ENCODE results near the gene CD3G.

Gene CD3G

DNA sequence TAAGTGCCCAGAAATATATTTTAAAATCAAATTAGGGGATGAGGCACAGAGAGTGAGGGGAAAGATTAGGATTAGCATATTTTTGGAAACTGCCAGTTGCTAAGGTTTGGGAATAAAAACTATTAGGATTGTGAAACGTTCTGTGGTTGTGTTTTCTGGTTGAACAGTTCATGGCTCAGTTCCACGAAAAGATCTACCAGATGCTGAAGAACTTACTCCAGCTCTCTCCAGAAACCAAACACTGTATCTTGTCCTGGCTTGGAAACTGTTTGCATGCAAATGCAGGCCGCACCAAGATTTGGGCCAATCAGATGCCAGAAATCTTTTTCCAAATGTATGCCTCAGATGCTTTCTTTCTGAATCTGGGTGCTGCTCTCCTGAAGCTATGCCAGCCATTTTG is 30.6 kb downstream of the CD3G start:
- no peak for DNase-seq (ENCODE audit: insufficient read length, low spot score)
- TF ChIP-seq, protein P1, sequence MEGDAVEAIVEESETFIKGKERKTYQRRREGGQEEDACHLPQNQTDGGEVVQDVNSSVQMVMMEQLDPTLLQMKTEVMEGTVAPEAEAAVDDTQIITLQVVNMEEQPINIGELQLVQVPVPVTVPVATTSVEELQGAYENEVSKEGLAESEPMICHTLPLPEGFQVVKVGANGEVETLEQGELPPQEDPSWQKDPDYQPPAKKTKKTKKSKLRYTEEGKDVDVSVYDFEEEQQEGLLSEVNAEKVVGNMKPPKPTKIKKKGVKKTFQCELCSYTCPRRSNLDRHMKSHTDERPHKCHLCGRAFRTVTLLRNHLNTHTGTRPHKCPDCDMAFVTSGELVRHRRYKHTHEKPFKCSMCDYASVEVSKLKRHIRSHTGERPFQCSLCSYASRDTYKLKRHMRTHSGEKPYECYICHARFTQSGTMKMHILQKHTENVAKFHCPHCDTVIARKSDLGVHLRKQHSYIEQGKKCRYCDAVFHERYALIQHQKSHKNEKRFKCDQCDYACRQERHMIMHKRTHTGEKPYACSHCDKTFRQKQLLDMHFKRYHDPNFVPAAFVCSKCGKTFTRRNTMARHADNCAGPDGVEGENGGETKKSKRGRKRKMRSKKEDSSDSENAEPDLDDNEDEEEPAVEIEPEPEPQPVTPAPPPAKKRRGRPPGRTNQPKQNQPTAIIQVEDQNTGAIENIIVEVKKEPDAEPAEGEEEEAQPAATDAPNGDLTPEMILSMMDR (IDR thresholded peaks at IDR 0.05; ENCODE audit: insufficient read depth, missing control alignments): no peak
- FAIRE-seq: no peak

DNA sequence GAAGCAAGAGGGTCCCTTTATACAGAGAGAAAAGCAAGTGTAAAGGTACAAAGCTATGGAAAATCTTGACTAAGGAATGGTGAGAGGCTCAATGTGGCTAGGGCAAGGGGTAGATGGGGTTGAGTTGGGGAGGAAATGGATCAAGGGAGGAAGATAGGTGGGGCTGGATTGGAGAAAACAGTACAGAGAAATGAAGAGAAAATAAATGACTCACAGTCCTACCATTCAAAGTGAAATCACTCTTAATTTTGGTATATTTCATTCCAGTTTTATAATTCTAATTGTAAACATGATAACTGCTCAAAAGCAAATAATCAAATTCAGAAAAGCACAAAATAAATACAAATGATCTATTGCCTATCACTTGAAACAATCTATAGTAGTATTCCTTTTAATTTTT is 31.8 kb downstream of the CD3G start:
- TF ChIP-seq, protein P1 (IDR thresholded peaks at IDR 0.05; ENCODE audit: insufficient read depth, missing control alignments): no peak

DNA sequence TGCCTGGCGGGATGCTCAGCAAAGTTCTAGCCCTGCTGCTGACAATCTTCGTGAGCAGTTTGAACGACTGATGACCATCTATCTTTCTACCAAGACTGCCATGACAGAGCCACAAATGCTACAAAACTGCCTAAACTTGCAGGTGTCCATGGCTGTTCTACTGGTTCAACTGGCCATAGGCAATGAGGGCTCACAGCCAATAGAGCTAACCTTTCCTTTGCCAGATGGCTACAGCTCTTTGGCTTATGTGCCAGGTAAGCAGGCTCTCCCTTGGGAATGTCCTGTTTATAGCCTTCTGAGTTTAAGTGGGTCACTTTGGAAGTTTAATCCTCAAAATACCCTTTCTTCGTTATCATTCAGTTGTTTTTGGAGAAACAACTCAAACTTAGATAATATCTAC is 35.4 kb downstream of the CD3G start:
- TF ChIP-seq, protein P1 (IDR thresholded peaks at IDR 0.05; ENCODE audit: insufficient read depth, missing control alignments): no peak
- no peak for DNase-seq (ENCODE audit: insufficient read length, low spot score)
- FAIRE-seq: no peak

More for the DNA sequence above, 31.8 kb downstream of the CD3G start:
- DNase-seq (ENCODE audit: insufficient read length, low spot score) (no peak), FAIRE-seq (no peak)

DNA sequence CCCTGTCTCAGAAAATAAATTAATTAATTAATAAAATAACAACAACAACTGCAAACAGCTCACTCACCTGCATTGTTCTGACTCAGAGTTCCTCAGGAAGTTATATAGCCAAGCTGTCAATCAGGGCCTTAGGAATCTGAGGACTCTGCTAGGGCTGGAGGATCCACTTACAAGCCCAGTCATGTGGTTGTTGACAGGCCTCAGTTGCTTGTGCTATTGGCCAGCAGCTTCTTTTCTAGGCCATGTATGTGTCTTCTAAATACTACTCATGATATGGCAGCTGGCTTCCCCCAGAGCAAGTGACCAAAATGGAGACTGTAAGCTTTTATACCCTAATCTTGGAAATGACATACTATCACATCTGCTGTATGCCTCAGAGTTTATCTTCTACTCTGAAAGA is 36.4 kb downstream of the CD3G start:
- no peak for DNase-seq (ENCODE audit: insufficient read length, low spot score)
- TF ChIP-seq, protein P1 (IDR thresholded peaks at IDR 0.05; ENCODE audit: insufficient read depth, missing control alignments): no peak

DNA sequence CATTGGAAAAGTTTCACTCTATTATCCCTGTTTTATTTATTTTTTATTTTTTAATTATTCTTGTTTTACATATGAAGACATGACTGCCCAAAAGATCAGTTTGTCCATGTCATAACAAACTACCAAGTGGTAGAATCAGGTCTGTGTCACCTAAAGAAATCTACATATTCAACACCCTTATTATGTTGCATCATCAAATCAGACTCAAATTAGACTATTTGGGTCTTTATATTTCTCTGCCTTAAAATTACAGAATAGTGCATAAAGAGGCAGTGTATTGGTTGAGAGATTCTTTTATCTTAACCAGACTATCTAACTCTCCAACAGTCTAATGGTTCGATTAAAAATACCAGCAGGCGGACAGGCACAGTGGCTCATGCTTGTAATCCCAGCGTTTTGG is 38.8 kb downstream of the CD3G start:
- FAIRE-seq: no peak
- TF ChIP-seq, protein P1 (IDR thresholded peaks at IDR 0.05; ENCODE audit: insufficient read depth, missing control alignments): no peak
- DNase-seq (ENCODE audit: insufficient read length, low spot score): no peak

More for the DNA sequence above, 36.4 kb downstream of the CD3G start:
- no peak for FAIRE-seq

DNA sequence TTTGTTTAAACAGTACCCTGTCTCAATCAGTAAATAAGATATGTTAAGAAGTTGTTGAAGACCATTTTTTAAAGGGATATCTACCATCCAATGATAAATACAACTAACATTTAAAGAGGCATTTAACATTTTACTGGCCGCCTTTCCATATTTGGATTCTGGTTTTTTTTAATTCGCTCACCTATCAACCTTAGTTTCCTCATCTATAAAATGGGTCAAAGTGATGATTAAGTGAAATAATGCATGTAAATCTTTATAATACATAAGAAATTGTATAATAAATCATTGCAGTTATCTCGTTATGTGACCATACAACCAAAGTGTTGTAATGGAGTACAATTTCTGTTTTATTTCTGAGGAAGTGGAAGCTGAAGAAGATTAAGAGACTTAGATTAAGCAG is 39.5 kb downstream of the CD3G start:
- FAIRE-seq (no peak), DNase-seq (ENCODE audit: insufficient read length, low spot score) (no peak)
- TF ChIP-seq, protein P1 (IDR thresholded peaks at IDR 0.05; ENCODE audit: insufficient read depth, missing control alignments): no peak

DNA sequence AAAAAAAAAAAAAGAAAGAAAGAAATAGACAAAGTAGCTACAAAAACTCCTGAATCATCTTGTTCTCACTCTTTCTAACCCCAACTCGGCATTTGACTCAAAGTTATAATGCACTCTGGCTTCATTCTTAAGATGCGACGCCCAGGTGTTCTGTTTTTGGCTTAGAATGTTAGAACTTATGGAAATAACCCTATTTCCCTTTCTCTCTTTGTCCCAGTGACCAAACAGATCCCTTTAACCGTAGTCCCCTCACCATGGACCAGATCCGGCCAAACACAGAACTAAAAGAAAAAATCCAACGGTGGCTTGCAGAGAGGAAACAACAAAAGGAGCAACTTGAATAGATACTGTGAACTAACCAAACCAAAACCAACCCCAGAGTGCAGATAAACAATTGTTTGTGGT is 52.0 kb downstream of the CD3G start:
- FAIRE-seq (no peak), DNase-seq (ENCODE audit: insufficient read length, low spot score) (no peak)
- TF ChIP-seq, protein P1 (IDR thresholded peaks at IDR 0.05; ENCODE audit: insufficient read depth, missing control alignments): no peak

Data from D721Med (cell line).